ENCODE measurements around the gene TEKTIP1. TPM values are rescaled to one million over a fixed set of nuclear protein-coding genes. Genes with fewer than 3 reads are reported as not detected.

Gene TEKTIP1
- total and polyA plus RNA-seq, 9 of the 15 experiments (the other 6 are each of a cell fraction or from before 2014, with no cell fraction given) = 0.66 TPM; not detected in 8

GRCh38 chr19:3521104-3521445 is 17.9 kb upstream of the TEKTIP1 start (continued):
- TF ChIP-seq RBM25 (IDR thresholded peaks at IDR 0.05; ENCODE audit: low read depth, low read length, severe bottlenecking) (no peak), NR1H2 (CRISPR knock-in tag; IDR thresholded peaks at IDR 0.05) (no peak), MEF2D (tag; conservative IDR thresholded peaks at IDR 0.05; ENCODE audit: low read depth) (no peak), ZNF143 (CRISPR knock-in tag; IDR thresholded peaks at IDR 0.05) (no peak), RHOXF2B (CRISPR knock-in tag; conservative IDR thresholded peaks at IDR 0.05) (no peak), JUN (IDR thresholded peaks at IDR 0.05; ENCODE audit: borderline replicate concordance, low read depth, low read length) (no peak), JUN (CRISPR knock-in tag; IDR thresholded peaks at IDR 0.05; ENCODE audit: borderline replicate concordance) (no peak), PYGO2 (tag; IDR thresholded peaks at IDR 0.05) (no peak), ATF7 (IDR thresholded peaks at IDR 0.05) (no peak), CCAR2 (IDR thresholded peaks at IDR 0.05; ENCODE audit: low read depth, low read length) (no peak), PKNOX1 (IDR thresholded peaks at IDR 0.05) (no peak), HMBOX1 (IDR thresholded peaks at IDR 0.05) (peak; percentile 67; the same call in 1 of the 2 replicates), ZBTB2 (IDR thresholded peaks at IDR 0.05) (peak; percentile 45; the same call in 1 of the 2 replicates), EGR1 (conservative IDR thresholded peaks at IDR 0.05) (no peak), CSDE1 (IDR thresholded peaks at IDR 0.05) (no peak), ZNF785 (CRISPR knock-in tag; IDR thresholded peaks at IDR 0.05) (no peak), NCOA1 (IDR thresholded peaks at IDR 0.05; ENCODE audit: low read depth) (0 out of 2 replicates have a peak, but pooled peaks have one; percentile 9), PHTF2 (CRISPR knock-in tag; IDR thresholded peaks at IDR 0.05) (no peak), HNRNPK (IDR thresholded peaks at IDR 0.05; ENCODE audit: low read depth, low read length, poor library complexity, severe bottlenecking) (no peak), CREB3L1 (IDR thresholded peaks at IDR 0.05; ENCODE audit: borderline replicate concordance, low read depth) (no peak), SAP30 (IDR thresholded peaks at IDR 0.05; ENCODE audit: borderline replicate concordance, insufficient read depth, low read depth, low read length, poor library complexity, severe bottlenecking) (no peak), RBFOX2 (IDR thresholded peaks at IDR 0.05; ENCODE audit: low read depth, low read length) (no peak), POLR3A (IDR thresholded peaks at IDR 0.05; ENCODE audit: borderline replicate concordance, extremely low read depth, insufficient read depth, insufficient read length) (no peak), ETV5 (CRISPR knock-in tag; IDR thresholded peaks at IDR 0.05; ENCODE audit: low read depth) (no peak), ZNF551 (CRISPR knock-in tag; IDR thresholded peaks at IDR 0.05) (no peak), ZNF124 (CRISPR knock-in tag; IDR thresholded peaks at IDR 0.05) (no peak), FOXP1 (CRISPR knock-in tag; IDR thresholded peaks at IDR 0.05) (no peak)

Data from K562 (cell line).